Peyer's patch (tissue), 4 donors: Measurements from ENCODE around the gene EQTN.

Experiments used
- CTCF ChIP-seq, 6 experiments: fragments of 450-650 bp in 4 of 6; fragments of 200-600 bp in 2 of 6; sonication (generic) in 1 of 6; IDR thresholded peaks; one replicate each; pipeline ENCODE4 v1.5.1; 2017 to 2019; ENCODE audit warnings: antibody characterized with exemption in 6 of 6, mild to moderate bottlenecking in 3 of 6, moderate library complexity in 1 of 6
- POLR2A ChIP-seq, 2 donors: fragments of 450-650 bp; IDR thresholded peaks; one replicate each; pipeline ENCODE4 v1.5.1; 2017; ENCODE audit warnings: antibody characterized with exemption in 2 of 2, mild to moderate bottlenecking in 2 of 2, moderate library complexity in 2 of 2

GRCh38 chr9:27328483-27328882, 31.5 kb upstream of the EQTN start:
- no peak for TF ChIP-seq CTCF (IDR thresholded peaks at IDR 0.05)
- TF ChIP-seq POLR2A (IDR thresholded peaks at IDR 0.05) = no peak
